Measurements from ENCODE around the gene PKN2. TPM values are rescaled to one million over a fixed set of nuclear protein-coding genes. Genes with fewer than 3 reads are reported as not detected.

PKN2 gene
- total RNA-seq, 2 donors from 2014 or later: 64.6 to 71.1 TPM

DNA sequence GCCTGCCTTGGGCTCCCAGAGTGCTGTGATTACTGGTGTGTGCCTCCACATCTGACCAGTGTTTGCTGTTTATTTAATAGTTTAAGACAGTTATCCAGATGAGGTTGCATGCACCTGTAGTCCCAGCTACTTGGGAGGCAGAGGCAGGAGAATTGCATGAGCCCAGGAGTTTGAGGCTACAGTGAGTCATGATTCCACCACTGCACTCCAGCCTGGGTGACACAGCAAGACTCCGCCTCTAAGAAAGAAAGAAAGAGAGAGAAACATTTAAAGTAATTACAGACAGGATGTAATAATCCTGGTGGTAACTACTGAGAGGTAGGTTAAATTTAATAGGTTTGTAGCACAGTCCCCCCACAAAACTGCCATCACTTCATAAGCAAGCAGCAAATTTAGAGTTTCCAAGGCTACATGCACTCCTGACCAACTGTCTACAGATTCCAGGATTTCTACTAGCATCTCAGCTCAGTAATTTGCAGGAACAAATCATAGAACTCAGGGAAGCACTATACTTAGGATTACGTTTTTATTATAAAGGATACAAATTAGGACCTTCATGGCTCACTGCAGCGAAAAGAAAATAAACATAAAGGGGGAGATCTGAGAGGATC, 89.6 kb downstream of the PKN2 start:
- Mint-ChIP-seq H3K9me3 (peaks cover 3% of the 10 kb centered on the region), H3K27ac (peak overlapping the region; percentile 92), H3K4me1 (peaks cover 33% of the 10 kb centered on the region), H3K36me3 (ENCODE audit: low read depth) (peaks cover 83% of the 10 kb centered on the region), H3K4me3 (no peak overlapping the region), H3K27me3 (ENCODE audit: insufficient read depth) (no peaks in the 10 kb centered on the region)
- peaks cover 10% of the 10 kb centered on the region for H3K4me1 ChIP-seq (ENCODE audit: control insufficient read depth, insufficient read depth, low read length)
- peaks cover 7% of the 10 kb centered on the region for H3K9me3 ChIP-seq (ENCODE audit: control insufficient read depth, low read length)
- peak overlapping the region; percentile 21 for H3K4me3 ChIP-seq (ENCODE audit: low read length)
- no peak overlapping the region for H3K9ac ChIP-seq (ENCODE audit: extremely low read depth, low read length, poor library complexity, severe bottlenecking)
- 90 to 98% methylated on average over 2 to 3 of the region's 3 CpGs for WGBS, 2 experiments (ENCODE audit: insufficient coverage in 1 of 2, insufficient read length in 1 of 2)
- TF ChIP-seq, protein P1, sequence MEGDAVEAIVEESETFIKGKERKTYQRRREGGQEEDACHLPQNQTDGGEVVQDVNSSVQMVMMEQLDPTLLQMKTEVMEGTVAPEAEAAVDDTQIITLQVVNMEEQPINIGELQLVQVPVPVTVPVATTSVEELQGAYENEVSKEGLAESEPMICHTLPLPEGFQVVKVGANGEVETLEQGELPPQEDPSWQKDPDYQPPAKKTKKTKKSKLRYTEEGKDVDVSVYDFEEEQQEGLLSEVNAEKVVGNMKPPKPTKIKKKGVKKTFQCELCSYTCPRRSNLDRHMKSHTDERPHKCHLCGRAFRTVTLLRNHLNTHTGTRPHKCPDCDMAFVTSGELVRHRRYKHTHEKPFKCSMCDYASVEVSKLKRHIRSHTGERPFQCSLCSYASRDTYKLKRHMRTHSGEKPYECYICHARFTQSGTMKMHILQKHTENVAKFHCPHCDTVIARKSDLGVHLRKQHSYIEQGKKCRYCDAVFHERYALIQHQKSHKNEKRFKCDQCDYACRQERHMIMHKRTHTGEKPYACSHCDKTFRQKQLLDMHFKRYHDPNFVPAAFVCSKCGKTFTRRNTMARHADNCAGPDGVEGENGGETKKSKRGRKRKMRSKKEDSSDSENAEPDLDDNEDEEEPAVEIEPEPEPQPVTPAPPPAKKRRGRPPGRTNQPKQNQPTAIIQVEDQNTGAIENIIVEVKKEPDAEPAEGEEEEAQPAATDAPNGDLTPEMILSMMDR (conservative IDR thresholded peaks at IDR 0.05): no peak
- no peaks in the 10 kb centered on the region for H3K27me3 ChIP-seq (ENCODE audit: control insufficient read depth, insufficient read depth, low read length, poor library complexity, severe bottlenecking)
- no peak for DNase-seq
- H3K27ac ChIP-seq (ENCODE audit: low read depth, low read length): no peak overlapping the region
- peaks cover 48% of the 10 kb centered on the region for H3K36me3 ChIP-seq (ENCODE audit: control insufficient read depth, insufficient read depth, low read length)

- Mint-ChIP-seq H3K27me3 (ENCODE audit: insufficient read depth) (no peaks in the 10 kb centered on the region), H3K27ac (peak overlapping the region; percentile 92), H3K36me3 (ENCODE audit: low read depth) (peaks cover 81% of the 10 kb centered on the region), H3K9me3 (peaks cover 3% of the 10 kb centered on the region), H3K4me3 (no peak overlapping the region), H3K4me1 (peaks cover 33% of the 10 kb centered on the region)
- Histone ChIP-seq H3K9ac (ENCODE audit: extremely low read depth, low read length, poor library complexity, severe bottlenecking) (no peak overlapping the region), H3K27ac (ENCODE audit: low read depth, low read length) (no peak overlapping the region), H3K27me3 (ENCODE audit: control insufficient read depth, insufficient read depth, low read length, poor library complexity, severe bottlenecking) (no peaks in the 10 kb centered on the region), H3K4me1 (ENCODE audit: control insufficient read depth, insufficient read depth, low read length) (peaks cover 10% of the 10 kb centered on the region), H3K4me3 (ENCODE audit: low read length) (peak overlapping the region; percentile 21), H3K36me3 (ENCODE audit: control insufficient read depth, insufficient read depth, low read length) (peaks cover 46% of the 10 kb centered on the region), H3K9me3 (ENCODE audit: control insufficient read depth, low read length) (peaks cover 7% of the 10 kb centered on the region)
- 76% methylated on average over 1 of the region's 1 CpG; no CpG with 5 or more reads in 1 of the 2 experiments for WGBS, 2 experiments (ENCODE audit: insufficient coverage in 1 of 2, insufficient read length in 1 of 2)
- TF ChIP-seq, protein P1 (conservative IDR thresholded peaks at IDR 0.05): no peak
- DNase-seq: peak; percentile 74
These were observed 90.1 kb downstream of the PKN2 start for GRCh38 chr1:88774151-88774556.

DNA sequence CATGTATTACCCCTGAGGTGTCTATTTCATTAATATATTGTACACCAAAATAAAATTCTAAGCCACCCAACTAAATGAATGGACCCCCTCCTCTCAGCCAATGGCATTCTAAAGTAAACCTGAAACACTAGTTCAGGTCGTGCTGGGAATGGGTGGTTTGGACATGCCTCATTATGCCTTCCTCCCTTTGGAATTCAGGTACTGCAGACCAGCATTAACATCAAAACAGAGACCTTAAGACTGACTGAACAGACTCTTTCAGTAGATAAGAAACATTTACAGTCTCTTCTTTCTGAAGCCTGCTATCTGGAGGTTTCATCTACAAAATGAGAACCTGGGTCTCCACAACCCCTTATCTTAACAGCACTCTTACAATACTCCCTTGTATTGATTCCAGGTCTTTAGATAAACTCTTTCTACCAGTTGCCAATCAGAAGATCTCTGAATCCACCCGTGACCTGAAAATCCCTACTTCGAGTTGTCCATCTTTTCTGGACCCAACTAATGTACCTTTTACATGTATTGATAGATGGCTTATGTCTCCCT, 93.6 kb downstream of the PKN2 start:
- H3K9me3 Mint-ChIP-seq: no peaks in the 10 kb centered on the region
- peaks cover 73% of the 10 kb centered on the region for H3K36me3 Mint-ChIP-seq (ENCODE audit: low read depth)
- Histone ChIP-seq H3K9me3 (ENCODE audit: control insufficient read depth, low read length) (peaks cover 7% of the 10 kb centered on the region), H3K4me3 (ENCODE audit: low read length) (no peak overlapping the region), H3K9ac (ENCODE audit: extremely low read depth, low read length, poor library complexity, severe bottlenecking) (no peak overlapping the region), H3K27ac (ENCODE audit: low read depth, low read length) (no peak overlapping the region), H3K36me3 (ENCODE audit: control insufficient read depth, insufficient read depth, low read length) (peaks cover 43% of the 10 kb centered on the region), H3K4me1 (ENCODE audit: control insufficient read depth, insufficient read depth, low read length) (peaks cover 10% of the 10 kb centered on the region), H3K27me3 (ENCODE audit: control insufficient read depth, insufficient read depth, low read length, poor library complexity, severe bottlenecking) (no peaks in the 10 kb centered on the region)
- no peaks in the 10 kb centered on the region for H3K27me3 Mint-ChIP-seq (ENCODE audit: insufficient read depth)
- peaks cover 39% of the 10 kb centered on the region for H3K4me1 Mint-ChIP-seq
- TF ChIP-seq, protein P1 (conservative IDR thresholded peaks at IDR 0.05): no peak
- DNase-seq: no peak
- H3K4me3 Mint-ChIP-seq: peak overlapping the region; percentile 11
- peak overlapping the region; percentile 77 for H3K27ac Mint-ChIP-seq
- WGBS, 2 experiments (ENCODE audit: insufficient coverage in 1 of 2, insufficient read length in 1 of 2): 65% methylated on average over 3 of the region's 3 CpGs; no CpG with 5 or more reads in 1 of the 2 experiments
